Neural progenitor cell (in vitro differentiated cells): ENCODE data around the gene UBE2D2.

Source experiments
- EZH2 ChIP-seq: fragments of 200-600 bp; sonication (generic); IDR thresholded peaks from 2 replicates; pipeline ENCODE4 v1.6.1; 2017; ENCODE audit warnings: antibody characterized with exemption, mild to moderate bottlenecking, moderate library complexity
- EZH2phosphoT487 ChIP-seq: fragments of 200-600 bp; sonication (generic); IDR thresholded peaks from 2 replicates; pipeline ENCODE4 v1.6.1; 2017; ENCODE audit warnings: antibody characterized with exemption
- TF ChIP-seq, protein P1 (sequence below): fragments of 200-600 bp; sonication (generic); IDR thresholded peaks from 2 replicates; pipeline ENCODE4 v1.5.1; 2017; ENCODE audit warnings: antibody characterized with exemption, mild to moderate bottlenecking

DNA sequence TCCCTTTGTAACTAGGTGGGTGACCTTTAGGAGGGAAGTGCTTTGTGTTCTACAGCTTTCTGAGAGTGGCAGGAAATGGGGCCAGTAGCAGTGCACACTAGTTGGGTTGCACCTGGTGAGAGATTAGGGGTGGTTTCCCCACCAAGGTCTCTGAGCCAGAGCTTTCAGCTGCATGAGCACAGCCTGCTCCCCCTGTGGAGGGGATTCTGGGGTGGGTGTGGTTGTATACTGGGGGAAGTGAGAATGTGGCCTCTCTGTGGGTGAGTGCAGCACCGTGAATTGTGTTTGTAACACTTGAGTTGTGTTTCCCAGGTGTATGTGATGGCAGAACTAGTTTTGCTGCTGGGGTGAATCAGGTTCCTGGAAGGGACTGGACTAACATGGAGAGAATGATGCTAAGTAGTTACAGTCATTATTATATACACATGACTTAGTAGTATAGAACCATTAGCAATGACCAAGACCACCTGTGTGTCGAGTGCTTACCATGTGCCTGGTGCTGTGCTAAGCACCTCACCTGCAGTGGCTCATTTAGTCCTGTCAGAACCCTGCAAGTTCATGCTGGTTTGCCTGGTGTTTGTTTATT, 75.2 kb downstream of the UBE2D2 start:
- TF ChIP-seq, protein P1, sequence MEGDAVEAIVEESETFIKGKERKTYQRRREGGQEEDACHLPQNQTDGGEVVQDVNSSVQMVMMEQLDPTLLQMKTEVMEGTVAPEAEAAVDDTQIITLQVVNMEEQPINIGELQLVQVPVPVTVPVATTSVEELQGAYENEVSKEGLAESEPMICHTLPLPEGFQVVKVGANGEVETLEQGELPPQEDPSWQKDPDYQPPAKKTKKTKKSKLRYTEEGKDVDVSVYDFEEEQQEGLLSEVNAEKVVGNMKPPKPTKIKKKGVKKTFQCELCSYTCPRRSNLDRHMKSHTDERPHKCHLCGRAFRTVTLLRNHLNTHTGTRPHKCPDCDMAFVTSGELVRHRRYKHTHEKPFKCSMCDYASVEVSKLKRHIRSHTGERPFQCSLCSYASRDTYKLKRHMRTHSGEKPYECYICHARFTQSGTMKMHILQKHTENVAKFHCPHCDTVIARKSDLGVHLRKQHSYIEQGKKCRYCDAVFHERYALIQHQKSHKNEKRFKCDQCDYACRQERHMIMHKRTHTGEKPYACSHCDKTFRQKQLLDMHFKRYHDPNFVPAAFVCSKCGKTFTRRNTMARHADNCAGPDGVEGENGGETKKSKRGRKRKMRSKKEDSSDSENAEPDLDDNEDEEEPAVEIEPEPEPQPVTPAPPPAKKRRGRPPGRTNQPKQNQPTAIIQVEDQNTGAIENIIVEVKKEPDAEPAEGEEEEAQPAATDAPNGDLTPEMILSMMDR: no peak
- TF ChIP-seq EZH2phosphoT487 (no peak), EZH2 (no peak)
